ENCODE measurements around the gene ZNF366. TPM values are rescaled to one million over a fixed set of nuclear protein-coding genes. Genes with fewer than 3 reads are reported as not detected.

Gene ZNF366
- total RNA-seq, 1 donor from 2014 or later, result not detected

GRCh38 chr5:72550595-72550994 is 43.4 kb upstream of the ZNF366 start:
- H3K27ac Mint-ChIP-seq (ENCODE audit: unreplicated experiment), result peak overlapping the region; percentile 6
- H3K27me3 Mint-ChIP-seq (ENCODE audit: low read depth, unreplicated experiment), result no peaks in the 10 kb centered on the region
- FAIRE-seq, result no peak
- no peak overlapping the region for H3K27ac ChIP-seq (ENCODE audit: low read depth, low read length)
- H2AFZ ChIP-seq (ENCODE audit: low read depth, low read length), result no peak overlapping the region
- no peak overlapping the region for H3K4me3 Mint-ChIP-seq (ENCODE audit: unreplicated experiment)
- TF ChIP-seq EZH2 (IDR thresholded peaks at IDR 0.05; ENCODE audit: insufficient read depth, low read length), result no peak
- no peak for TF ChIP-seq CTCF (IDR thresholded peaks at IDR 0.05; ENCODE audit: insufficient read depth, low read depth, low read length)
- no peak for DNase-seq (ENCODE audit: low read depth)
- H3K36me3 Mint-ChIP-seq (ENCODE audit: low read depth, unreplicated experiment), result no peaks in the 10 kb centered on the region
- H3K27me3 ChIP-seq (ENCODE audit: insufficient read depth, low read length), result no peaks in the 10 kb centered on the region
- no peaks in the 10 kb centered on the region for H3K9me3 ChIP-seq (ENCODE audit: insufficient read depth, low read depth, low read length)
- H3K4me1 ChIP-seq (ENCODE audit: insufficient read depth, low read length), result peaks cover 8% of the 10 kb centered on the region
- H3K9ac ChIP-seq (ENCODE audit: low read length), result no peak overlapping the region
- H3K9me3 Mint-ChIP-seq (ENCODE audit: unreplicated experiment), result peaks cover 8% of the 10 kb centered on the region
- no peaks in the 10 kb centered on the region for H4K20me1 ChIP-seq (ENCODE audit: insufficient read depth, low read length)
- H3K4me1 Mint-ChIP-seq (ENCODE audit: low read depth, unreplicated experiment), result peaks cover 15% of the 10 kb centered on the region
- H3K36me3 ChIP-seq (ENCODE audit: insufficient read depth, low read length), result no peaks in the 10 kb centered on the region
- no peak overlapping the region for H3K4me2 ChIP-seq (ENCODE audit: low read length)
- no peak overlapping the region for H3K4me3 ChIP-seq (ENCODE audit: insufficient read depth, low read depth, low read length)
- H3K79me2 ChIP-seq (ENCODE audit: insufficient read depth, low read length), result no peaks in the 10 kb centered on the region

GRCh38 chr5:72543811-72544210 is 36.6 kb upstream of the ZNF366 start:
- FAIRE-seq (no peak), DNase-seq (ENCODE audit: low read depth) (no peak)
- Histone ChIP-seq H3K4me3 (ENCODE audit: insufficient read depth, low read depth, low read length) (no peak overlapping the region), H3K4me2 (ENCODE audit: low read length) (peak overlapping the region; percentile 39), H3K27me3 (ENCODE audit: insufficient read depth, low read length) (peaks cover 3% of the 10 kb centered on the region), H3K9ac (ENCODE audit: low read length) (no peak overlapping the region), H4K20me1 (ENCODE audit: insufficient read depth, low read length) (no peaks in the 10 kb centered on the region), H3K9me3 (ENCODE audit: insufficient read depth, low read depth, low read length) (no peaks in the 10 kb centered on the region), H3K36me3 (ENCODE audit: insufficient read depth, low read length) (no peaks in the 10 kb centered on the region), H2AFZ (ENCODE audit: low read depth, low read length) (no peak overlapping the region), H3K79me2 (ENCODE audit: insufficient read depth, low read length) (no peaks in the 10 kb centered on the region), H3K27ac (ENCODE audit: low read depth, low read length) (no peak overlapping the region), H3K4me1 (ENCODE audit: insufficient read depth, low read length) (peaks cover 4% of the 10 kb centered on the region)
- Mint-ChIP-seq H3K4me1 (ENCODE audit: low read depth, unreplicated experiment) (peaks cover 10% of the 10 kb centered on the region), H3K27ac (ENCODE audit: unreplicated experiment) (peak overlapping the region; percentile 6), H3K36me3 (ENCODE audit: low read depth, unreplicated experiment) (no peaks in the 10 kb centered on the region), H3K9me3 (ENCODE audit: unreplicated experiment) (peaks cover 14% of the 10 kb centered on the region), H3K4me3 (ENCODE audit: unreplicated experiment) (no peak overlapping the region), H3K27me3 (ENCODE audit: low read depth, unreplicated experiment) (peaks cover 4% of the 10 kb centered on the region)
- TF ChIP-seq EZH2 (IDR thresholded peaks at IDR 0.05; ENCODE audit: insufficient read depth, low read length) (no peak), CTCF (IDR thresholded peaks at IDR 0.05; ENCODE audit: insufficient read depth, low read depth, low read length) (no peak)

GRCh38 chr5:72543365-72543764 is 36.2 kb upstream of the ZNF366 start:
- peak; percentile 85 for FAIRE-seq
- peaks cover 13% of the 10 kb centered on the region for H3K9me3 Mint-ChIP-seq (ENCODE audit: unreplicated experiment)
- Histone ChIP-seq H3K27me3 (ENCODE audit: insufficient read depth, low read length) (peaks cover 3% of the 10 kb centered on the region), H4K20me1 (ENCODE audit: insufficient read depth, low read length) (no peaks in the 10 kb centered on the region), H2AFZ (ENCODE audit: low read depth, low read length) (no peak overlapping the region), H3K9ac (ENCODE audit: low read length) (no peak overlapping the region), H3K36me3 (ENCODE audit: insufficient read depth, low read length) (no peaks in the 10 kb centered on the region), H3K27ac (ENCODE audit: low read depth, low read length) (no peak overlapping the region), H3K79me2 (ENCODE audit: insufficient read depth, low read length) (no peaks in the 10 kb centered on the region), H3K9me3 (ENCODE audit: insufficient read depth, low read depth, low read length) (no peaks in the 10 kb centered on the region), H3K4me1 (ENCODE audit: insufficient read depth, low read length) (peaks cover 4% of the 10 kb centered on the region), H3K4me2 (ENCODE audit: low read length) (peak overlapping the region; percentile 39), H3K4me3 (ENCODE audit: insufficient read depth, low read depth, low read length) (no peak overlapping the region)
- peaks cover 10% of the 10 kb centered on the region for H3K4me1 Mint-ChIP-seq (ENCODE audit: low read depth, unreplicated experiment)
- peak overlapping the region; percentile 6 for H3K27ac Mint-ChIP-seq (ENCODE audit: unreplicated experiment)
- peak; percentile 91 for DNase-seq (ENCODE audit: low read depth)
- no peak for TF ChIP-seq CTCF (IDR thresholded peaks at IDR 0.05; ENCODE audit: insufficient read depth, low read depth, low read length)
- no peak for TF ChIP-seq EZH2 (IDR thresholded peaks at IDR 0.05; ENCODE audit: insufficient read depth, low read length)
- H3K4me3 Mint-ChIP-seq (ENCODE audit: unreplicated experiment), result no peak overlapping the region
- no peaks in the 10 kb centered on the region for H3K36me3 Mint-ChIP-seq (ENCODE audit: low read depth, unreplicated experiment)
- H3K27me3 Mint-ChIP-seq (ENCODE audit: low read depth, unreplicated experiment), result peaks cover 4% of the 10 kb centered on the region

Measured in astrocyte (in vitro differentiated cells and primary cell).